ENCODE data around the gene CT47C1. TPM values are rescaled to one million over a fixed set of nuclear protein-coding genes. Genes with fewer than 3 reads are reported as not detected.

CT47C1 gene
- total and polyA plus RNA-seq, 2 of the 8 experiments (the other 6 are each of a cell fraction or from before 2014, with no cell fraction given): not detected

GRCh38 chrX:119118780-119119395 is 46.1 kb downstream of the CT47C1 start (continued):
- TF ChIP-seq CTCF (IDR thresholded peaks at IDR 0.05; ENCODE audit: control extremely low read depth in 1 of 3, insufficient read depth in 1 of 3, low read depth in 1 of 3, low read length in 3 of 3): peak; percentile 59 to 86 (median 64)
- TF ChIP-seq SIRT6 (IDR thresholded peaks at IDR 0.05; ENCODE audit: low read length): no peak
- TF ChIP-seq JUN (IDR thresholded peaks at IDR 0.05; ENCODE audit: low read depth, low read length): no peak
- no peak for TF ChIP-seq CBX8 (IDR thresholded peaks at IDR 0.05; ENCODE audit: borderline replicate concordance, low read depth, low read length)
- no peak for TF ChIP-seq SIN3A (conservative IDR thresholded peaks at IDR 0.05 in 1 of 2, IDR thresholded peaks at IDR 0.05 in 1 of 2; ENCODE audit: low read depth in 1 of 2, low read length in 2 of 2)
- no peak for TF ChIP-seq HDAC2 (IDR thresholded peaks at IDR 0.05; ENCODE audit: borderline replicate concordance in 1 of 2, low read depth in 2 of 2, low read length in 2 of 2)
- TF ChIP-seq SP4 (IDR thresholded peaks at IDR 0.05; ENCODE audit: low read length): no peak
- 0 out of 2 replicates have a peak, but pooled peaks have one; percentile 15 for TF ChIP-seq SRF (IDR thresholded peaks at IDR 0.05; ENCODE audit: low read depth, low read length)
- no peak for TF ChIP-seq ZNF274 (IDR thresholded peaks at IDR 0.05; ENCODE audit: borderline replicate concordance, extremely low read depth, low read length)
